Activated T-cell treated with anti-CD3 and anti-CD28 coated beads, Interleukin-2, amount 50 U/mL, for 24 hours (primary cell): ENCODE data around the gene CCDC92B.
"Not testable (repeated sequence)": the region's sequence is repeated elsewhere in the genome, so short reads cannot be mapped to it uniquely, and the experiment has no call there.

ENCODE experiments used
- DNase-seq: peaks from one replicate; pipeline ENCODE4 v3.0.0-alpha.2; 2020
- H3K27ac Mint-ChIP-seq: 2 replicates; pipeline ENCODE4 v1.8.0; 2020; ENCODE audit warnings: mild to moderate bottlenecking, mixed read lengths
- H3K27me3 Mint-ChIP-seq: 2 replicates; pipeline ENCODE4 v1.8.0; 2020; ENCODE audit warnings: mixed read lengths
- H3K36me3 Mint-ChIP-seq: 2 replicates; pipeline ENCODE4 v1.8.0; 2020; ENCODE audit warnings: low read depth, mixed read lengths
- H3K4me1 Mint-ChIP-seq: 2 replicates; pipeline ENCODE4 v1.8.0; 2020; ENCODE audit warnings: low read depth, mixed read lengths
- H3K4me3 Mint-ChIP-seq: 2 replicates; pipeline ENCODE4 v1.8.0; 2020; ENCODE audit warnings: mild to moderate bottlenecking, moderate library complexity, mixed read lengths
- H3K9me3 Mint-ChIP-seq: 2 replicates; pipeline ENCODE4 v1.8.0; 2020; ENCODE audit warnings: mixed read lengths

Gene CCDC92B

GRCh38 chr17:2685696-2686095 lies 63.8 kb downstream of the CCDC92B start:
- Mint-ChIP-seq H3K27ac (peak overlapping the region; percentile 31), H3K36me3 (peaks cover 76% of the 10 kb centered on the region), H3K9me3 (no peaks in the 10 kb centered on the region), H3K4me1 (peaks cover 7% of the 10 kb centered on the region), H3K27me3 (no peaks in the 10 kb centered on the region), H3K4me3 (no peak overlapping the region)
- DNase-seq: no peak

- peaks cover 79% of the 10 kb centered on the region for H3K36me3 Mint-ChIP-seq
- no peaks in the 10 kb centered on the region for H3K27me3 Mint-ChIP-seq
- no peak overlapping the region for H3K4me3 Mint-ChIP-seq
- no peak for DNase-seq
- H3K27ac Mint-ChIP-seq: peak overlapping the region; percentile 70
- peaks cover 5% of the 10 kb centered on the region for H3K4me1 Mint-ChIP-seq
- no peaks in the 10 kb centered on the region for H3K9me3 Mint-ChIP-seq
Observed at GRCh38 chr17:2684549-2684948, 64.9 kb downstream of the CCDC92B start.

GRCh38 chr17:2683912-2684311 lies 65.5 kb downstream of the CCDC92B start:
- H3K4me1 Mint-ChIP-seq: peaks cover under 1% of the 10 kb centered on the region
- peak overlapping the region; percentile 70 for H3K27ac Mint-ChIP-seq
- no peak for DNase-seq
- no peaks in the 10 kb centered on the region for H3K9me3 Mint-ChIP-seq
- no peak overlapping the region for H3K4me3 Mint-ChIP-seq
- no peaks in the 10 kb centered on the region for H3K27me3 Mint-ChIP-seq
- peaks cover 79% of the 10 kb centered on the region for H3K36me3 Mint-ChIP-seq

DNA sequence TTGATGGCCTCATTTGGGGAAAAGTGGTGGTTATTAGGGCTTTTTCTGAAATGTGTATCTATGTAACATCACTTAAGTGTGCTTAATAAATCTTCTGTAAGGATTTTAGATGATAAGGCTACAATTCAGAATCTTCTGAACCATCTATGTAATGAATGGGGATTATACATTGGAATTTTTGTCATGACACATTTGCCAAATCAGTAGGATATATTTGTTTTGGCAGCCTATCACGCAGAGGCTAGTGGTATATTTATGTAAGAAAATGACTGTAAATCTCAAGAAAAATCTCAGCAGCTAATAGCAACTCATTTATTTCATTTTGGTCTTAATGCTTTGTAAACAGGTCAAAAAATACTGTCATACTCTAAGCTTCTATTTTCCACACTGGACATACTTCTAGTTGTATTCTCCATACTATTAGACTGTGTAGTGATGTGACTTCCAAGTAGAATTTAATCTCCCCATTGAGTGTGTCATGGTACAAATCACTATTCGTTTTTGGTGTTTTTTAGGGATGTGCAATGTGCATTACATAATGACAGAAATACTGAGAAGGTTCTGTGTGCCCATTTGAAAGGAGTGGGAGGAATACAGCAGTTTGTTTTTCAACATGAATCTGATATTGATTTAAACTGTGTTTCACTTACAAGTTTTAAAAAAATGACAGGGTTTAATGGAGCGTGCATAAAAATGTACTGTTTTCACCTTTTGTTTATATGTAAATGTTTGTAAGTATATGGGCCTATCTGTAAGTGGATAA lies 67.1 kb downstream of the CCDC92B start:
- Mint-ChIP-seq H3K36me3 (peaks cover 73% of the 10 kb centered on the region), H3K4me1 (no peaks in the 10 kb centered on the region), H3K27me3 (no peaks in the 10 kb centered on the region), H3K27ac (no peak overlapping the region), H3K4me3 (no peak overlapping the region), H3K9me3 (no peaks in the 10 kb centered on the region)
- no peak for DNase-seq

DNA sequence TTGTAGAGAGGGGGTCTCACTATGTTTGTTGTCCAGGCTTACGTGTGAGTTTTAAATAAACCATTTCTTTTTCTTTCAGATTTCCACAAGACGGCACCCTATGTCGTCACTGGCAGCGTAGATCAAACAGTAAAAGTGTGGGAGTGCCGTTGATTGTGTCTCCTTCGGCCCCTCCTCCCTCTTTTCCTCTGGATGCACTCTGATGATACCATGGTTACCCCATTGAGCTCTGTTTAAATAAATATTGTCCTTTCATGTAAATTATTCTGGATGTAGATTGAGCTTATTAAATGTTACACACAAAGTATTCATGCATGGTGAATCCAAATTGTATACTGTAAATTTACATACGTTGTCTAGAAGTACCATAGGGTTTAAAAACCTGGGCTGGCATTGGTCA lies 67.8 kb downstream of the CCDC92B start:
- DNase-seq: no peak
- Mint-ChIP-seq H3K4me3 (no peak overlapping the region), H3K36me3 (peaks cover 78% of the 10 kb centered on the region), H3K27ac (no peak overlapping the region), H3K4me1 (no peaks in the 10 kb centered on the region), H3K27me3 (no peaks in the 10 kb centered on the region), H3K9me3 (no peaks in the 10 kb centered on the region)

- Mint-ChIP-seq H3K36me3 (peaks cover 85% of the 10 kb centered on the region), H3K27me3 (no peaks in the 10 kb centered on the region), H3K4me1 (no peaks in the 10 kb centered on the region), H3K4me3 (no peak overlapping the region), H3K27ac (peak overlapping the region; percentile 68), H3K9me3 (no peaks in the 10 kb centered on the region)
- DNase-seq: no peak
Observed at GRCh38 chr17:2680961-2681360, 68.5 kb downstream of the CCDC92B start.

GRCh38 chr17:2679247-2679646 lies 70.2 kb downstream of the CCDC92B start:
- DNase-seq, H3K27me3 Mint-ChIP-seq, H3K4me1 Mint-ChIP-seq, H3K4me3 Mint-ChIP-seq, H3K27ac Mint-ChIP-seq, H3K9me3 Mint-ChIP-seq: not testable (repeated sequence)
- H3K36me3 Mint-ChIP-seq: peaks cover 88% of the 10 kb centered on the region
